ENCODE results near the gene PPFIBP2.

PPFIBP2 gene

GRCh38 chr11:7480113-7480512 is 33.7 kb upstream of the PPFIBP2 start:
- TF ChIP-seq CTCF (IDR thresholded peaks at IDR 0.05; ENCODE audit: poor library complexity, severe bottlenecking): no peak
- Histone ChIP-seq H3K4me1 (ENCODE audit: insufficient read depth, poor library complexity, severe bottlenecking) (no peaks in the 10 kb centered on the region), H3K27ac (ENCODE audit: poor library complexity, severe bottlenecking) (no peak overlapping the region), H3K9me3 (ENCODE audit: severe bottlenecking) (no peaks in the 10 kb centered on the region), H3K36me3 (ENCODE audit: low read depth) (no peaks in the 10 kb centered on the region), H3K4me3 (ENCODE audit: severe bottlenecking) (no peak overlapping the region), H3K27me3 (ENCODE audit: insufficient read depth, poor library complexity, severe bottlenecking) (no peaks in the 10 kb centered on the region)
- DNase-seq (ENCODE audit: low spot score): no peak
- ATAC-seq (ENCODE audit: low read depth): no peak

GRCh38 chr11:7484131-7484530 is 29.7 kb upstream of the PPFIBP2 start:
- DNase-seq (ENCODE audit: low spot score) (no peak), ATAC-seq (ENCODE audit: low read depth) (no peak)
- H3K36me3 ChIP-seq (ENCODE audit: low read depth): no peaks in the 10 kb centered on the region
- no peak overlapping the region for H3K27ac ChIP-seq (ENCODE audit: poor library complexity, severe bottlenecking)
- TF ChIP-seq CTCF (IDR thresholded peaks at IDR 0.05; ENCODE audit: poor library complexity, severe bottlenecking): no peak
- no peaks in the 10 kb centered on the region for H3K27me3 ChIP-seq (ENCODE audit: insufficient read depth, poor library complexity, severe bottlenecking)
- H3K4me1 ChIP-seq (ENCODE audit: insufficient read depth, poor library complexity, severe bottlenecking): no peaks in the 10 kb centered on the region
- no peak overlapping the region for H3K4me3 ChIP-seq (ENCODE audit: severe bottlenecking)
- no peaks in the 10 kb centered on the region for H3K9me3 ChIP-seq (ENCODE audit: severe bottlenecking)

GRCh38 chr11:7484645-7485044 is 29.2 kb upstream of the PPFIBP2 start:
- no peak for TF ChIP-seq CTCF (IDR thresholded peaks at IDR 0.05; ENCODE audit: poor library complexity, severe bottlenecking)
- no peaks in the 10 kb centered on the region for H3K36me3 ChIP-seq (ENCODE audit: low read depth)
- no peaks in the 10 kb centered on the region for H3K4me1 ChIP-seq (ENCODE audit: insufficient read depth, poor library complexity, severe bottlenecking)
- no peak overlapping the region for H3K4me3 ChIP-seq (ENCODE audit: severe bottlenecking)
- H3K27ac ChIP-seq (ENCODE audit: poor library complexity, severe bottlenecking): no peak overlapping the region
- H3K27me3 ChIP-seq (ENCODE audit: insufficient read depth, poor library complexity, severe bottlenecking): no peaks in the 10 kb centered on the region
- ATAC-seq (ENCODE audit: low read depth) (no peak), DNase-seq (ENCODE audit: low spot score) (no peak)
- no peaks in the 10 kb centered on the region for H3K9me3 ChIP-seq (ENCODE audit: severe bottlenecking)

- Histone ChIP-seq H3K27ac (ENCODE audit: poor library complexity, severe bottlenecking) (no peak within 1 kb of the TSS), H3K27me3 (ENCODE audit: insufficient read depth, poor library complexity, severe bottlenecking) (no peaks in the 10 kb centered on the region), H3K9me3 (ENCODE audit: severe bottlenecking) (no peaks in the 10 kb centered on the region), H3K4me1 (ENCODE audit: insufficient read depth, poor library complexity, severe bottlenecking) (no peaks in the 10 kb centered on the region), H3K36me3 (ENCODE audit: low read depth) (no peaks in the 10 kb centered on the region), H3K4me3 (ENCODE audit: severe bottlenecking) (no peak within 1 kb of the TSS)
- TF ChIP-seq CTCF (IDR thresholded peaks at IDR 0.05; ENCODE audit: poor library complexity, severe bottlenecking): no peak
- DNase-seq (ENCODE audit: low spot score): no peak
- no peak for ATAC-seq (ENCODE audit: low read depth)
Observed at GRCh38 chr11:7485186-7486097, 28.4 kb upstream of the PPFIBP2 start, which contains the start of gene OLFML1. TSS of gene OLFML1 (plus strand) at chr11:7485506. CDS start at chr11:7485876, 370 bp downstream.

All from RWPE2 (cell line).